CD4-positive, alpha-beta T cell (primary cell): Measurements from ENCODE around the gene NR2F2. TPM values are rescaled to one million over a fixed set of nuclear protein-coding genes. Genes with fewer than 3 reads are reported as not detected.

ENCODE experiments used
- ATAC-seq: fragments of 200-7000 bp; cut with Tn5 transposase; one replicate; pipeline ENCODE4 v1.10.0; 2022; ENCODE audit warnings: mild to moderate bottlenecking; ENCODE audit not compliant: poor library complexity
- CTCF ChIA-PET: fragments of 350-600 bp; sonication (Branson Sonifier 250); formaldehyde crosslinking; loops from one replicate; lab custom pipeline; 2021; ENCODE audit warnings: antibody characterized with exemption, inconsistent platforms; lab: Charles Lee
- POLR2A ChIA-PET: fragments of 350-600 bp; sonication (Branson Sonifier 250); formaldehyde crosslinking; loops from one replicate; lab custom pipeline; 2021; ENCODE audit warnings: antibody characterized with exemption, inconsistent platforms; lab: Charles Lee
- DNase-seq, 14 experiments: peaks; one replicate each; pipeline ENCODE4 v3.0.0-alpha.2; 2013 to 2020; ENCODE audit warnings: mixed read lengths in 2 of 14
- H3K27ac ChIP-seq, 2 donors: one replicate each; pipeline versions ENCODE4 v1.5.1 to v1.7.0; 2013; ENCODE audit warnings: low read length in 2 of 2, low read depth in 1 of 2, mild to moderate bottlenecking in 1 of 2
- H3K27me3 ChIP-seq, 2 experiments: 1 replicate in 1 of 2; 2 replicates in 1 of 2; pipeline versions ENCODE4 v1.6.1 to v1.7.0; 2013; ENCODE audit warnings: low read length in 2 of 2, control low read depth in 1 of 2, mild to moderate bottlenecking in 1 of 2, moderate library complexity in 1 of 2; ENCODE audit not compliant: insufficient read depth in 2 of 2, control insufficient read depth in 1 of 2
- H3K36me3 ChIP-seq: one replicate; pipeline ENCODE4 v1.6.1; 2013; ENCODE audit warnings: low read length, control low read depth; ENCODE audit not compliant: insufficient read depth
- H3K4me1 ChIP-seq: one replicate; pipeline ENCODE4 v1.6.1; 2013; ENCODE audit warnings: low read length, control low read depth; ENCODE audit not compliant: insufficient read depth
- H3K4me3 ChIP-seq: one replicate; pipeline ENCODE4 v1.5.1; 2013; ENCODE audit warnings: mild to moderate bottlenecking, low read length, moderate library complexity
- H3K9me3 ChIP-seq, 2 experiments: 1 replicate in 1 of 2; 2 replicates in 1 of 2; pipeline versions ENCODE4 v1.6.1 to v1.7.0; 2013; ENCODE audit warnings: low read length in 2 of 2, mild to moderate bottlenecking in 2 of 2, control low read depth in 1 of 2, moderate library complexity in 1 of 2; ENCODE audit not compliant: control insufficient read depth in 1 of 2, insufficient read depth in 1 of 2
- H3K27ac Mint-ChIP-seq: one replicate; pipeline ENCODE4 v1.8.0; 2020; ENCODE audit warnings: mixed read lengths
- H3K27me3 Mint-ChIP-seq: one replicate; pipeline ENCODE4 v1.8.0; 2021; ENCODE audit warnings: mixed read lengths
- H3K36me3 Mint-ChIP-seq: one replicate; pipeline ENCODE4 v1.8.0; 2021; ENCODE audit warnings: low read depth, mixed read lengths
- H3K4me1 Mint-ChIP-seq: one replicate; pipeline ENCODE4 v1.8.0; 2021; ENCODE audit warnings: low read depth, mixed read lengths
- H3K4me3 Mint-ChIP-seq: one replicate; pipeline ENCODE4 v1.8.0; 2020; ENCODE audit warnings: mild to moderate bottlenecking, mixed read lengths
- H3K9me3 Mint-ChIP-seq: one replicate; pipeline ENCODE4 v1.8.0; 2020; ENCODE audit warnings: mixed read lengths
- intact Hi-C, 2 experiments: fragments of 100-400 bp; cut with DNase I in 1 of 2; cut with micrococcal nuclease in 1 of 2; formaldehyde crosslinking; loops; one replicate each; pipeline versions ENCODE4 v1.15.1 to v1.9.0; 2023 to 2025; cut with DNase I, micrococcal nuclease
- total RNA-seq, 174 experiments: library from RNA in 2 of 174; stranded (reverse) in 2 of 174; gene quantifications; one replicate each; pipeline ENCODE4 v1.2.3 and lab custom pipeline; 2021 to 2026
- TF ChIP-seq, protein P1 (sequence below): fragments of 200-600 bp; IDR thresholded peaks from one replicate; pipeline ENCODE4 v1.8.0; 2022; ENCODE audit warnings: antibody characterized with exemption, mild to moderate bottlenecking

NR2F2 gene
- total RNA-seq, 2 experiments from 2014 or later: not detected

DNA sequence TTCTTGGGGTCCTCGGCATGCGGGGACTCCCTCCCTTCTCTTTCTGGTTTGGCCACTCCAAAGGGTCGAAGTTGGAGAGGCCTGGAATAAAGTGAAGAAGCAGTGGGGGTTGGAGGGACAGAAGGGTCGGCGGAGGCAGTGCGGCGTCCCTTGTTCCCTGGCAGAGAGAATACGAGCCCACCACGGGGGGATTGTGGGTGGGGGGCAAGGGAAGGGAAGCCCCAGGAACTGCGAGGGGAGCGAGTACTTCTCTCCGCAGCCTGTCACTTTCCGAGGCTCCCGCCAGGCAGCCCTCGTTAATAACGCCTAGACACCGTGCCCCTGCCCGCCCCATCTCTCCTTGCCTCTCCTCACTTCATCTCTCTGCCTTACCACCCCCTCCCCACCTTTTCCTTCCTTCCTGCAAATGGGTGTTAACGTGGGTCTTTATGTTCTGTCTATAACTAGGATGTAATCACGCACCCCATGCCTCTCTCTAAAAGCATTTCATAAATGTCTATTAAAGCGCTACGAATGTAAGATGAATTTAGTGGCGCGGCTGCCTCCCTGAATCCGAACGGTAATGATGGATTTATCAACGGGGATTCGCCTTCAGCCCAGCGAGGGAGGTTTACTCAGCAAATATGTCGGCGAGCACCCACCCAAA, 13.7 kb downstream of the NR2F2 start:
- Histone ChIP-seq H3K4me1 (peaks cover 5% of the 10 kb centered on the region), H3K27me3 (peaks cover 84 to 98% of the 10 kb centered on the region in 2 experiments), H3K27ac (no peak overlapping the region), H3K4me3 (no peak overlapping the region), H3K9me3 (peaks cover 18 to 61% of the 10 kb centered on the region in 2 experiments), H3K36me3 (no peaks in the 10 kb centered on the region)
- H3K27ac Mint-ChIP-seq: no peak overlapping the region
- H3K4me3 Mint-ChIP-seq: no peak overlapping the region
- intact Hi-C loops: no loop called here
- H3K27me3 Mint-ChIP-seq: peaks cover 98% of the 10 kb centered on the region
- DNase-seq (no peak), ATAC-seq (no peak)
- H3K9me3 Mint-ChIP-seq: no peaks in the 10 kb centered on the region
- ChIA-PET POLR2A (no interaction called here), CTCF (no interaction called here)
- TF ChIP-seq, protein P1, sequence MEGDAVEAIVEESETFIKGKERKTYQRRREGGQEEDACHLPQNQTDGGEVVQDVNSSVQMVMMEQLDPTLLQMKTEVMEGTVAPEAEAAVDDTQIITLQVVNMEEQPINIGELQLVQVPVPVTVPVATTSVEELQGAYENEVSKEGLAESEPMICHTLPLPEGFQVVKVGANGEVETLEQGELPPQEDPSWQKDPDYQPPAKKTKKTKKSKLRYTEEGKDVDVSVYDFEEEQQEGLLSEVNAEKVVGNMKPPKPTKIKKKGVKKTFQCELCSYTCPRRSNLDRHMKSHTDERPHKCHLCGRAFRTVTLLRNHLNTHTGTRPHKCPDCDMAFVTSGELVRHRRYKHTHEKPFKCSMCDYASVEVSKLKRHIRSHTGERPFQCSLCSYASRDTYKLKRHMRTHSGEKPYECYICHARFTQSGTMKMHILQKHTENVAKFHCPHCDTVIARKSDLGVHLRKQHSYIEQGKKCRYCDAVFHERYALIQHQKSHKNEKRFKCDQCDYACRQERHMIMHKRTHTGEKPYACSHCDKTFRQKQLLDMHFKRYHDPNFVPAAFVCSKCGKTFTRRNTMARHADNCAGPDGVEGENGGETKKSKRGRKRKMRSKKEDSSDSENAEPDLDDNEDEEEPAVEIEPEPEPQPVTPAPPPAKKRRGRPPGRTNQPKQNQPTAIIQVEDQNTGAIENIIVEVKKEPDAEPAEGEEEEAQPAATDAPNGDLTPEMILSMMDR: no peak
- H3K4me1 Mint-ChIP-seq: peaks cover 8% of the 10 kb centered on the region
- H3K36me3 Mint-ChIP-seq: no peaks in the 10 kb centered on the region

GRCh38 chr15:96344706-96345559, 14.4 kb downstream of the NR2F2 start:
- ChIA-PET CTCF (no interaction called here), POLR2A (no interaction called here)
- DNase-seq: no peak
- Mint-ChIP-seq H3K27me3 (peaks cover 98% of the 10 kb centered on the region), H3K9me3 (no peaks in the 10 kb centered on the region), H3K27ac (no peak overlapping the region), H3K4me1 (peaks cover 7% of the 10 kb centered on the region), H3K36me3 (no peaks in the 10 kb centered on the region), H3K4me3 (no peak overlapping the region)
- intact Hi-C loops: no loop called here
- TF ChIP-seq, protein P1: no peak
- H3K36me3 ChIP-seq: no peaks in the 10 kb centered on the region
- H3K9me3 ChIP-seq: peaks cover 11 to 61% of the 10 kb centered on the region in 2 experiments
- no peak overlapping the region for H3K4me3 ChIP-seq
- ATAC-seq: no peak
- no peak overlapping the region for H3K27ac ChIP-seq
- H3K4me1 ChIP-seq: peaks cover 5% of the 10 kb centered on the region
- peaks cover 84 to 96% of the 10 kb centered on the region in 2 experiments for H3K27me3 ChIP-seq

DNA sequence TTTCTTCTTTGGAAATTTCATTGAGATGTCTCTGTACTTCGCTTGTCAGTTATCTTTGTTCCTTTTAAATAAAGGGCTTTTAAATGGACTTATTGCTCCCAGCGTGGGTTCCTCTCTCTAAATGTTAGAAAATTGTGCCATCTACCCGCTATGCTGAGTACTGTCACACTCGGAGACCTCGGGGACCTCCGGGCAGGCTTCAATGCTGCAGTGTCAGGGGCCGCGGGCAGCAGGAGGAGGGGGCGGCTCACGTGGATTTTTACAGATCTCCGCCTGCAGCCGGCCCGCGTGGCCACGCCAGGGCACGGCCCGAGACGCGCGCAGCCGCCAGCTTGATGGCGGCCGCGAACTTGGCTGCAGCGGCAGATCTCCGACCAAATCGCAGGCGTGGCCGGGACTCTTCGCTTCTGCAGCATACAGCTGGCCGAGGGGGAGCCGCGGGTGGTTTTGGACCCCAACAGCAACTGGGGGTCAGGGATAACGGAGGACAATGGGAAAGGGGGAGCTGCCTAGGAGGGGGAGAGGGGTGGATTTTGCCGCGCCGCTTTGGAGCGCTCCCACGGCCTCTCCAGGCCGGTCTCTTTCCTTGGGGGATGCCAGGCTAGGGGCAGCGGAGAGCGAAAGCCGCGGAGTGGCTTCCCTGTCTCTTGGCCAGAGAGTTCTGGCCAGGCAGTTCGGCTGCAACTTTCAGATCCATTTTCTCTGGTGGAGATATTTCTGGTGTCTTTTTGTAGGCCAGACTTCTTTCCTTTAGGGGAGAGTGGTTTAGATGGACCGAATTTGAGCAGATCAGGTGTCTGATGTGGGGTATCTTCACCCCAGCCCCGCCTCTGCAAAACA, 15.3 kb downstream of the NR2F2 start:
- H3K27ac Mint-ChIP-seq: no peak overlapping the region
- peaks cover 98% of the 10 kb centered on the region for H3K27me3 Mint-ChIP-seq
- ChIA-PET POLR2A (no interaction called here), CTCF (no interaction called here)
- H3K36me3 Mint-ChIP-seq: no peaks in the 10 kb centered on the region
- no peaks in the 10 kb centered on the region for H3K9me3 Mint-ChIP-seq
- H3K4me3 ChIP-seq: no peak overlapping the region
- intact Hi-C loops: no loop called here
- H3K4me1 ChIP-seq: peaks cover 5% of the 10 kb centered on the region
- DNase-seq (peak in 1 of 14 experiments; percentile 28), ATAC-seq (no peak)
- H3K4me1 Mint-ChIP-seq: no peaks in the 10 kb centered on the region
- no peaks in the 10 kb centered on the region for H3K36me3 ChIP-seq
- H3K4me3 Mint-ChIP-seq: no peak overlapping the region
- TF ChIP-seq, protein P1: no peak
- H3K27ac ChIP-seq: no peak overlapping the region
- H3K27me3 ChIP-seq: peaks cover 79 to 96% of the 10 kb centered on the region in 2 experiments
- peaks cover 8 to 56% of the 10 kb centered on the region in 2 experiments for H3K9me3 ChIP-seq
